HCT116 (cell line): ENCODE measurements around the gene BRSK1. TPM values are rescaled to one million over a fixed set of nuclear protein-coding genes. Genes with fewer than 3 reads are reported as not detected.

Source experiments
- ATAC-seq: fragments of 200-7000 bp; cut with Tn5 transposase; 2 replicates; pipeline ENCODE4 v1.9.1; 2020; ENCODE audit warnings: mild to moderate bottlenecking, moderate library complexity
- BruUV-seq: library from RNA; stranded (reverse); fragments of 400-500 nt; replicated peaks from 2 replicates; lab custom pipeline; 2021; lab: Mats Ljungman, UMichigan
- CTCF ChIA-PET: fragments of 300-600 bp; sonication (Branson Sonifier 250); formaldehyde crosslinking; loops from one replicate; lab custom pipeline; 2021; ENCODE audit warnings: antibody characterized with exemption; lab: Charles Lee
- POLR2A ChIA-PET: fragments of 300-600, 350-600 bp; sonication (Branson Sonifier 250); formaldehyde crosslinking; loops from one replicate; lab custom pipeline; 2021; ENCODE audit warnings: antibody characterized with exemption; lab: Charles Lee
- RAD21 ChIA-PET, 2 experiments: fragments of 300-600 bp; sonication (Branson Sonifier 250); formaldehyde crosslinking; loops; one replicate each; lab custom pipeline; 2023; ENCODE audit warnings: low total read pairs in 2 of 2; ENCODE audit not compliant: uncharacterized antibody in 2 of 2, unreplicated experiment in 2 of 2, low non-redundant PET in 1 of 2; lab: Charles Lee
- DNase-seq: peaks from one replicate; pipeline ENCODE4 v3.0.0-alpha.2; 2010; ENCODE audit warnings: low read depth, low spot score
- H2AFZ ChIP-seq: fragments of 200-600 bp; shearing (Covaris generic), sonication (generic); 2 replicates; pipeline ENCODE4 v1.6.1; 2017; ENCODE audit warnings: low read depth, mixed run types, mixed read lengths, antibody characterized with exemption, low read length; ENCODE audit not compliant: poor library complexity, severe bottlenecking
- H3K27ac ChIP-seq: 2 replicates; pipeline ENCODE4 v1.5.1; 2012; ENCODE audit warnings: low read depth, low read length
- H3K27me3 ChIP-seq: fragments of 200-600 bp; sonication (generic); 2 replicates; pipeline ENCODE4 v1.6.1; 2016; ENCODE audit warnings: mixed run types, low read length, mixed read lengths; ENCODE audit not compliant: insufficient read depth
- H3K36me3 ChIP-seq, 2 experiments: fragments of 200-500 bp in 1 of 2; fragments of 200-600 bp in 1 of 2; sonication (Bioruptor generic) in 1 of 2; sonication (generic) in 1 of 2; 2 replicates each; pipeline versions ENCODE4 v1.5.1 to v1.6.1; 2014 to 2016; ENCODE audit warnings: low read length in 2 of 2, inconsistent platforms in 1 of 2, mixed read lengths in 1 of 2, mixed run types in 1 of 2; ENCODE audit not compliant: insufficient read depth in 2 of 2, control insufficient read depth in 1 of 2
- H3K4me1 ChIP-seq, 2 experiments: fragments of 200-600 bp in 1 of 2; sonication (generic) in 1 of 2; 2 replicates each; pipeline versions ENCODE4 v1.5.1 to v1.6.1; 2012 to 2017; ENCODE audit warnings: low read length in 2 of 2, inconsistent platforms in 1 of 2, mild to moderate bottlenecking in 1 of 2, mixed read lengths in 1 of 2, mixed run types in 1 of 2, moderate library complexity in 1 of 2; ENCODE audit not compliant: insufficient read depth in 2 of 2, control insufficient read depth in 1 of 2
- H3K4me2 ChIP-seq: fragments of 200-600 bp; sonication (generic); 2 replicates; pipeline ENCODE4 v1.6.1; 2017; ENCODE audit warnings: mixed run types, low read length, mixed read lengths
- H3K4me3 ChIP-seq, 2 experiments: fragments of 200-600 bp in 1 of 2; sonication (generic) in 1 of 2; replicated peaks in 1 of 2; 2 replicates each; pipeline ENCODE4 v1.5.1; 2011 to 2016; ENCODE audit warnings: low read length in 2 of 2, control low read depth in 1 of 2, low read depth in 1 of 2, mild to moderate bottlenecking in 1 of 2, mixed read lengths in 1 of 2, mixed run types in 1 of 2
- H3K79me2 ChIP-seq: fragments of 200-600 bp; sonication (generic); 2 replicates; pipeline ENCODE4 v1.6.1; 2017; ENCODE audit warnings: mild to moderate bottlenecking, mixed run types, low read length, moderate library complexity, mixed read lengths; ENCODE audit not compliant: insufficient read depth
- H3K9ac ChIP-seq: fragments of 200-600 bp; sonication (generic); 2 replicates; pipeline ENCODE4 v1.6.1; 2016; ENCODE audit warnings: low read length, mixed read lengths
- H3K9me2 ChIP-seq: fragments of 200-600 bp; sonication (generic), shearing (Covaris generic); 2 replicates; pipeline ENCODE4 v1.6.1; 2017; ENCODE audit warnings: mixed run types, mild to moderate bottlenecking, moderate library complexity; ENCODE audit not compliant: insufficient read depth
- H3K9me3 ChIP-seq, 2 experiments: fragments of 200-500 bp in 1 of 2; fragments of 200-600 bp in 1 of 2; sonication (Bioruptor generic) in 1 of 2; sonication (generic) in 1 of 2; 2 replicates each; pipeline ENCODE4 v1.6.1; 2014 to 2017; ENCODE audit warnings: low read length in 2 of 2, mixed read lengths in 2 of 2, inconsistent platforms in 1 of 2, low read depth in 1 of 2, mild to moderate bottlenecking in 1 of 2, mixed run types in 1 of 2, moderate library complexity in 1 of 2; ENCODE audit not compliant: control insufficient read depth in 1 of 2, insufficient read depth in 1 of 2
- H4K20me1 ChIP-seq: fragments of 200-600 bp; sonication (generic), shearing (Covaris generic); 2 replicates; pipeline ENCODE4 v1.6.1; 2017; ENCODE audit warnings: mixed run types, mild to moderate bottlenecking, moderate library complexity; ENCODE audit not compliant: insufficient read depth
- CBX3 ChIP-seq: IDR thresholded peaks from 2 replicates; pipeline ENCODE4 v1.6.1; 2012; ENCODE audit warnings: low read depth
- CEBPB ChIP-seq: IDR thresholded peaks from 2 replicates; pipeline ENCODE4 v1.6.1; 2012; ENCODE audit warnings: low read depth
- EGR1 ChIP-seq: IDR thresholded peaks from 2 replicates; pipeline ENCODE4 v1.6.1; 2012; ENCODE audit warnings: low read depth
- EZH2 ChIP-seq: fragments of 200-600 bp; sonication (generic); IDR thresholded peaks from 2 replicates; pipeline ENCODE4 v1.6.1; 2017; ENCODE audit warnings: antibody characterized with exemption, mixed run types
- EZH2phosphoT487 ChIP-seq: fragments of 200-600 bp; IDR thresholded peaks from 2 replicates; pipeline ENCODE4 v1.6.1; 2018; ENCODE audit warnings: antibody characterized with exemption, borderline replicate concordance
- FOSL1 ChIP-seq: IDR thresholded peaks from 2 replicates; pipeline ENCODE4 v1.6.1; 2012; ENCODE audit warnings: low read depth
- JUND ChIP-seq: IDR thresholded peaks from 2 replicates; pipeline ENCODE4 v1.6.1; 2012
- POLR2A ChIP-seq: IDR thresholded peaks from 2 replicates; pipeline ENCODE4 v1.7.0; 2011; ENCODE audit warnings: borderline replicate concordance; ENCODE audit not compliant: insufficient read depth, insufficient read length; ENCODE audit errors: extremely low read depth
- POLR2AphosphoS5 ChIP-seq: IDR thresholded peaks from 2 replicates; pipeline ENCODE4 v1.6.1; 2011; ENCODE audit warnings: mild to moderate bottlenecking, low read depth, low read length, moderate library complexity
- RAD21 ChIP-seq: IDR thresholded peaks from 2 replicates; pipeline ENCODE4 v1.6.1; 2012; ENCODE audit warnings: low read depth, mild to moderate bottlenecking
- SRF ChIP-seq: IDR thresholded peaks from 2 replicates; pipeline ENCODE4 v1.6.1; 2012; ENCODE audit warnings: low read depth
- TCF7L2 ChIP-seq: IDR thresholded peaks from 2 replicates; pipeline ENCODE4 v1.7.0; 2011; ENCODE audit warnings: borderline replicate concordance, inconsistent platforms; ENCODE audit not compliant: insufficient read depth, insufficient read length; ENCODE audit errors: extremely low read depth
- YY1 ChIP-seq: IDR thresholded peaks from 2 replicates; pipeline ENCODE4 v1.6.1; 2011; ENCODE audit warnings: low read length, low read depth, moderate library complexity, mild to moderate bottlenecking; ENCODE audit not compliant: insufficient replicate concordance; ENCODE audit errors: extremely low read depth
- ZFX ChIP-seq: fragments of 450-650 bp; IDR thresholded peaks from 2 replicates; pipeline ENCODE4 v1.6.1; 2017
- ZNF274 ChIP-seq: fragments of 200-500 bp; sonication (Bioruptor generic); IDR thresholded peaks from 2 replicates; pipeline ENCODE4 v1.6.1; 2014; ENCODE audit warnings: mild to moderate bottlenecking, low read depth, low read length, inconsistent platforms
- intact Hi-C: fragments of 100-400 bp; cut with micrococcal nuclease; formaldehyde crosslinking; loops from 2 replicates; pipeline ENCODE4 v1.10.0; 2022
- total RNA-seq: library from RNA; stranded (reverse); gene quantifications from one replicate; pipeline ENCODE4 v1.2.1, GENCODE V29; 2021; ENCODE audit not compliant: unreplicated experiment
- TF ChIP-seq, protein P1 (sequence below): IDR thresholded peaks from 2 replicates; pipeline ENCODE4 v1.6.1; 2012; ENCODE audit warnings: low read depth
- TF ChIP-seq, protein P2 (sequence below), 3 experiments: fragments of 200-600 bp in 1 of 3; sonication (generic) in 1 of 3; IDR thresholded peaks in 2 of 3; conservative IDR thresholded peaks in 1 of 3; 2 replicates each; pipeline ENCODE4 v1.5.1; 2012 to 2017; ENCODE audit warnings: low read depth in 2 of 3, low read length in 2 of 3, antibody characterized with exemption in 1 of 3, borderline replicate concordance in 1 of 3, control low read depth in 1 of 3, mild to moderate bottlenecking in 1 of 3, mixed read lengths in 1 of 3, mixed run types in 1 of 3, moderate library complexity in 1 of 3; ENCODE audit not compliant: insufficient read depth in 1 of 3
- TF ChIP-seq, protein P3 (sequence below): IDR thresholded peaks from 2 replicates; pipeline ENCODE4 v1.6.1; 2011; ENCODE audit warnings: mild to moderate bottlenecking, low read length, moderate library complexity; ENCODE audit not compliant: insufficient replicate concordance; ENCODE audit errors: extremely low read depth
- TF ChIP-seq, protein P4 (sequence below): IDR thresholded peaks from 2 replicates; pipeline ENCODE4 v1.6.1; 2012

The BRSK1 gene
- total RNA-seq, 1 experiment from 2014 or later, result 33.3 TPM

DNA sequence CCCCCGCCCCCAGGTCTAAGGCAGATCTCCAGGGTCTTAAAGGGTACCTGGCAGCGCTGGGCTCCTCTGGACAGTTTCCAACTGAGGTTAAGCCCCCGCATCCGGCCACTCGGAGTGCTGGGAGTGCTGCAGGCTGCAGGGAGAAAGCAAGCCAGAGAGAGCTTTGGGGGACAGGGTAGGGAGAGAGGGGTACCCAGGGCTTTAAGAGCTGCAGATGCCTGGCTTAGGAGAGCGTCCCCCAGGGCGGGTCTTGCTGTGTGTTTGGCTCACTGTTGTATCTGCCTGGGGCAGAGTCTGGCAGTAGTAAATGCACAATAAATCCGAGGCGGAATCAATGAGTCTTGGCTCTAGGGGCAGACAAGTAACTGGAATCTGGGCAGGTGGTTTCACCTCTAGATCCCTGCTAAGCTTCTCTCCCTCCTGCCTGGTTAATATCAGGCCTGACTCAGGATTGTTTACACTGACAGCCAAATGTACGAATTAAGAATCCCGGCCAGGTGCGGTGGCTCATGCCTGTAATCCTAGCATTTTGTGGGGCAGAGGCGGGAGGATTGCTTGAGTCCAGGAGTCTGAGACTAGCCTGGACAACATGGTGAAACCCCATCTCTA, 71.5 kb downstream of the BRSK1 start:
- no peaks in the 10 kb centered on the region for H3K79me2 ChIP-seq
- no peak for DNase-seq
- ATAC-seq, result no peak
- CTCF ChIA-PET, result no interaction called here
- H3K9ac ChIP-seq, result no peak overlapping the region
- H3K36me3 ChIP-seq, result no peaks in the 10 kb centered on the region
- no peaks in the 10 kb centered on the region for H4K20me1 ChIP-seq
- H3K27me3 ChIP-seq, result no peaks in the 10 kb centered on the region
- RAD21 ChIA-PET, result no interaction called here
- no TSS peak for BruUV-seq
- H3K4me3 ChIP-seq, result no peak overlapping the region
- no peak for TF ChIP-seq POLR2AphosphoS5
- no peak for TF ChIP-seq SRF
- TF ChIP-seq ZFX, result no peak
- TF ChIP-seq EZH2, result no peak
- TF ChIP-seq, protein P1, sequence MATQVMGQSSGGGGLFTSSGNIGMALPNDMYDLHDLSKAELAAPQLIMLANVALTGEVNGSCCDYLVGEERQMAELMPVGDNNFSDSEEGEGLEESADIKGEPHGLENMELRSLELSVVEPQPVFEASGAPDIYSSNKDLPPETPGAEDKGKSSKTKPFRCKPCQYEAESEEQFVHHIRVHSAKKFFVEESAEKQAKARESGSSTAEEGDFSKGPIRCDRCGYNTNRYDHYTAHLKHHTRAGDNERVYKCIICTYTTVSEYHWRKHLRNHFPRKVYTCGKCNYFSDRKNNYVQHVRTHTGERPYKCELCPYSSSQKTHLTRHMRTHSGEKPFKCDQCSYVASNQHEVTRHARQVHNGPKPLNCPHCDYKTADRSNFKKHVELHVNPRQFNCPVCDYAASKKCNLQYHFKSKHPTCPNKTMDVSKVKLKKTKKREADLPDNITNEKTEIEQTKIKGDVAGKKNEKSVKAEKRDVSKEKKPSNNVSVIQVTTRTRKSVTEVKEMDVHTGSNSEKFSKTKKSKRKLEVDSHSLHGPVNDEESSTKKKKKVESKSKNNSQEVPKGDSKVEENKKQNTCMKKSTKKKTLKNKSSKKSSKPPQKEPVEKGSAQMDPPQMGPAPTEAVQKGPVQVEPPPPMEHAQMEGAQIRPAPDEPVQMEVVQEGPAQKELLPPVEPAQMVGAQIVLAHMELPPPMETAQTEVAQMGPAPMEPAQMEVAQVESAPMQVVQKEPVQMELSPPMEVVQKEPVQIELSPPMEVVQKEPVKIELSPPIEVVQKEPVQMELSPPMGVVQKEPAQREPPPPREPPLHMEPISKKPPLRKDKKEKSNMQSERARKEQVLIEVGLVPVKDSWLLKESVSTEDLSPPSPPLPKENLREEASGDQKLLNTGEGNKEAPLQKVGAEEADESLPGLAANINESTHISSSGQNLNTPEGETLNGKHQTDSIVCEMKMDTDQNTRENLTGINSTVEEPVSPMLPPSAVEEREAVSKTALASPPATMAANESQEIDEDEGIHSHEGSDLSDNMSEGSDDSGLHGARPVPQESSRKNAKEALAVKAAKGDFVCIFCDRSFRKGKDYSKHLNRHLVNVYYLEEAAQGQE, result no peak
- TF ChIP-seq CBX3, result no peak
- no peak for TF ChIP-seq FOSL1
- no peak for TF ChIP-seq YY1
- no peak for TF ChIP-seq EZH2phosphoT487
- no peak for TF ChIP-seq POLR2A
- TF ChIP-seq TCF7L2, result no peak
- TF ChIP-seq, protein P2, sequence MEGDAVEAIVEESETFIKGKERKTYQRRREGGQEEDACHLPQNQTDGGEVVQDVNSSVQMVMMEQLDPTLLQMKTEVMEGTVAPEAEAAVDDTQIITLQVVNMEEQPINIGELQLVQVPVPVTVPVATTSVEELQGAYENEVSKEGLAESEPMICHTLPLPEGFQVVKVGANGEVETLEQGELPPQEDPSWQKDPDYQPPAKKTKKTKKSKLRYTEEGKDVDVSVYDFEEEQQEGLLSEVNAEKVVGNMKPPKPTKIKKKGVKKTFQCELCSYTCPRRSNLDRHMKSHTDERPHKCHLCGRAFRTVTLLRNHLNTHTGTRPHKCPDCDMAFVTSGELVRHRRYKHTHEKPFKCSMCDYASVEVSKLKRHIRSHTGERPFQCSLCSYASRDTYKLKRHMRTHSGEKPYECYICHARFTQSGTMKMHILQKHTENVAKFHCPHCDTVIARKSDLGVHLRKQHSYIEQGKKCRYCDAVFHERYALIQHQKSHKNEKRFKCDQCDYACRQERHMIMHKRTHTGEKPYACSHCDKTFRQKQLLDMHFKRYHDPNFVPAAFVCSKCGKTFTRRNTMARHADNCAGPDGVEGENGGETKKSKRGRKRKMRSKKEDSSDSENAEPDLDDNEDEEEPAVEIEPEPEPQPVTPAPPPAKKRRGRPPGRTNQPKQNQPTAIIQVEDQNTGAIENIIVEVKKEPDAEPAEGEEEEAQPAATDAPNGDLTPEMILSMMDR (IDR thresholded peaks at IDR 0.05 in 2 of 3, conservative IDR thresholded peaks at IDR 0.05 in 1 of 3; ENCODE audit: borderline replicate concordance in 1 of 3, insufficient read depth in 1 of 3, low read depth in 2 of 3, low read length in 2 of 3), result no peak
- no peak for TF ChIP-seq RAD21
- no peak for TF ChIP-seq JUND
- no peak for TF ChIP-seq ZNF274
- TF ChIP-seq, protein P3, sequence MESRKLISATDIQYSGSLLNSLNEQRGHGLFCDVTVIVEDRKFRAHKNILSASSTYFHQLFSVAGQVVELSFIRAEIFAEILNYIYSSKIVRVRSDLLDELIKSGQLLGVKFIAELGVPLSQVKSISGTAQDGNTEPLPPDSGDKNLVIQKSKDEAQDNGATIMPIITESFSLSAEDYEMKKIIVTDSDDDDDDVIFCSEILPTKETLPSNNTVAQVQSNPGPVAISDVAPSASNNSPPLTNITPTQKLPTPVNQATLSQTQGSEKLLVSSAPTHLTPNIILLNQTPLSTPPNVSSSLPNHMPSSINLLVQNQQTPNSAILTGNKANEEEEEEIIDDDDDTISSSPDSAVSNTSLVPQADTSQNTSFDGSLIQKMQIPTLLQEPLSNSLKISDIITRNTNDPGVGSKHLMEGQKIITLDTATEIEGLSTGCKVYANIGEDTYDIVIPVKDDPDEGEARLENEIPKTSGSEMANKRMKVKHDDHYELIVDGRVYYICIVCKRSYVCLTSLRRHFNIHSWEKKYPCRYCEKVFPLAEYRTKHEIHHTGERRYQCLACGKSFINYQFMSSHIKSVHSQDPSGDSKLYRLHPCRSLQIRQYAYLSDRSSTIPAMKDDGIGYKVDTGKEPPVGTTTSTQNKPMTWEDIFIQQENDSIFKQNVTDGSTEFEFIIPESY, result no peak
- TF ChIP-seq CEBPB, result no peak
- TF ChIP-seq EGR1, result no peak
- TF ChIP-seq, protein P4, sequence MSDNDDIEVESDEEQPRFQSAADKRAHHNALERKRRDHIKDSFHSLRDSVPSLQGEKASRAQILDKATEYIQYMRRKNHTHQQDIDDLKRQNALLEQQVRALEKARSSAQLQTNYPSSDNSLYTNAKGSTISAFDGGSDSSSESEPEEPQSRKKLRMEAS, result no peak
- TF ChIP-seq, all 23 proteins: peak for 0
- POLR2A ChIA-PET, result no interaction called here
- Histone ChIP-seq H3K4me1 (peaks cover 2 to 42% of the 10 kb centered on the region in 2 experiments; a peak in 3 of 4 replicates), H3K9me3 (no peaks in the 10 kb centered on the region), H3K9me2 (no peaks in the 10 kb centered on the region), H2AFZ (no peak overlapping the region), H3K4me2 (no peak overlapping the region), H3K27ac (no peak overlapping the region)
- intact Hi-C loops, result no loop called here
